Activated naive CD4-positive, alpha-beta T cell treated with anti-CD3 and anti-CD28 coated beads, Interleukin-2, amount 10 ng/mL, durations not matched to agents 7 days and 5 days (primary cell): ENCODE data around the gene PREP.
"Not testable (repeated sequence)": the region's sequence is repeated elsewhere in the genome, so short reads cannot be mapped to it uniquely, and the experiment has no call there.

Experiments
- CTCF ChIA-PET: fragments of 350-600 bp; sonication (Branson Sonifier 250); formaldehyde crosslinking; loops from one replicate; lab custom pipeline; 2021; ENCODE audit warnings: antibody characterized with exemption; lab: Charles Lee
- DNase-seq: peaks from one replicate; pipeline ENCODE4 v3.0.0-alpha.2; 2020
- H3K27ac Mint-ChIP-seq: one replicate; pipeline ENCODE4 v1.8.0; 2021; ENCODE audit warnings: mild to moderate bottlenecking, moderate library complexity, mixed read lengths
- H3K27me3 Mint-ChIP-seq: one replicate; pipeline ENCODE4 v1.8.0; 2021; ENCODE audit warnings: mild to moderate bottlenecking, mixed read lengths
- H3K36me3 Mint-ChIP-seq: one replicate; pipeline ENCODE4 v1.8.0; 2021; ENCODE audit warnings: mixed read lengths
- H3K4me1 Mint-ChIP-seq: one replicate; pipeline ENCODE4 v1.8.0; 2021; ENCODE audit warnings: mixed read lengths
- H3K4me3 Mint-ChIP-seq: one replicate; pipeline ENCODE4 v1.8.0; 2021; ENCODE audit warnings: mild to moderate bottlenecking, moderate library complexity, mixed read lengths
- H3K9me3 Mint-ChIP-seq: one replicate; pipeline ENCODE4 v1.8.0; 2021; ENCODE audit warnings: mixed read lengths

The PREP gene

DNA sequence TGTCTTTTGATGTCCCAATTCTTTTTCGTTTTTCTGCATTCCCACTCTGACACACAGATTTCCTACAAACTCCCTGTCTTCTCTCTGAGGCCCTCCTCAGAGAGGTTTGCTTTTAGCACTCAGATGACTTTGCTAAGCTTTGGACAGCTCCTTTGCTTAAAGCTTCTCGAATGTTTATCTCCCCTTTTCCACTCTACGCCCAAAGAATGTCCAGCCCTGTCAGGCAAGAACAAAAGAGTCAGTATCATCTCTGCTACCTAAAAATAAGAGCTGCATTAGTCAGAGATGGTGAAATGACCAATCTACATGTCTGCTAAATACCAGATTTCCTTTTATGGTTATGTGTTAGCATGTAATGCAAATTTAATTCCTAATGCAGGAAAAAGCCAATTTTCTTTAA lies 56.8 kb downstream of the PREP start:
- no peak overlapping the region for H3K27ac Mint-ChIP-seq
- no peaks in the 10 kb centered on the region for H3K4me1 Mint-ChIP-seq
- peaks cover 47% of the 10 kb centered on the region for H3K36me3 Mint-ChIP-seq
- no peak overlapping the region for H3K4me3 Mint-ChIP-seq
- no peaks in the 10 kb centered on the region for H3K9me3 Mint-ChIP-seq
- CTCF ChIA-PET, result no interaction called here
- H3K27me3 Mint-ChIP-seq, result no peaks in the 10 kb centered on the region
- no peak for DNase-seq

- Mint-ChIP-seq H3K9me3 (no peaks in the 10 kb centered on the region), H3K4me1 (no peaks in the 10 kb centered on the region), H3K4me3 (no peak overlapping the region), H3K27ac (no peak overlapping the region), H3K36me3 (peaks cover 44% of the 10 kb centered on the region), H3K27me3 (no peaks in the 10 kb centered on the region)
- DNase-seq, result no peak
- CTCF ChIA-PET, result no interaction called here
Measured at GRCh38 chr6:105345506-105345905, 57.4 kb downstream of the PREP start.

DNA sequence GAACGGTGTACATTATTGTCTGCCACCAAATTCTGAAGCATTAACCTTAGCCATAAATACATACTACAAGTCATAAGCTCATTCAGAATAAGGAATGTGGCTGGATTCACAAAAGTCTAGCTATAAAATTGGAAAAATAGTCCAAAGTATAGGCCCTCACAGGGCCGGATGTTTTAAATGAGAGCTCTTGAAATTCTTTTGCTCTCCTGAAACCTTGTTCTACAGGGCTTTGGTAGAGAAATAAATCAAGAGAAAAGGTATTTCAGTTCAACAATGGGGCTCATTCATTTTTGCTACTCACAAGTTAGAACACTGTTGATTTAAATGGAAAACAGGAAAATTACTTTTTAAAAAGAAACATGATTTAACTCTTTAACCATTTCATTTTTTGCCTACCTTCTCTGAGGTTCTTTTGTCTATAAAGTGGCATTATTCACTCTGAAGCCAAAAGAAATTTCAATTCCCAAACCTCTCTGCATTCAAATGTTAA lies 58.0 kb downstream of the PREP start:
- DNase-seq, result no peak
- CTCF ChIA-PET, result no interaction called here
- no peak overlapping the region for H3K4me3 Mint-ChIP-seq
- no peak overlapping the region for H3K27ac Mint-ChIP-seq
- no peaks in the 10 kb centered on the region for H3K9me3 Mint-ChIP-seq
- H3K36me3 Mint-ChIP-seq, result peaks cover 43% of the 10 kb centered on the region
- no peaks in the 10 kb centered on the region for H3K27me3 Mint-ChIP-seq
- no peaks in the 10 kb centered on the region for H3K4me1 Mint-ChIP-seq

GRCh38 chr6:105338350-105338983 lies 64.4 kb downstream of the PREP start:
- H3K4me3 Mint-ChIP-seq, H3K27me3 Mint-ChIP-seq, DNase-seq, H3K9me3 Mint-ChIP-seq, H3K4me1 Mint-ChIP-seq, H3K27ac Mint-ChIP-seq: not testable (repeated sequence)
- CTCF ChIA-PET, result interaction anchor here (1.2 kb wide), 1 partner anchor 10 kb away, joined by 3 read pairs; no protein-coding TSS in a partner anchor
- H3K36me3 Mint-ChIP-seq, result peaks cover 38% of the 10 kb centered on the region

- Mint-ChIP-seq H3K9me3 (no peaks in the 10 kb centered on the region), H3K4me1 (no peaks in the 10 kb centered on the region), H3K27me3 (no peaks in the 10 kb centered on the region), H3K27ac (no peak overlapping the region), H3K4me3 (no peak overlapping the region), H3K36me3 (peaks cover 28% of the 10 kb centered on the region)
- no peak for DNase-seq
- CTCF ChIA-PET, result interaction anchor here (1.2 kb wide), 1 partner anchor 9 kb away, joined by 3 read pairs; no protein-coding TSS in a partner anchor
Measured at GRCh38 chr6:105336986-105337385, 65.9 kb downstream of the PREP start.

GRCh38 chr6:105332576-105332975 lies 70.3 kb downstream of the PREP start:
- H3K4me1 Mint-ChIP-seq, result no peaks in the 10 kb centered on the region
- H3K9me3 Mint-ChIP-seq, result no peaks in the 10 kb centered on the region
- H3K27ac Mint-ChIP-seq, result no peak overlapping the region
- no peaks in the 10 kb centered on the region for H3K27me3 Mint-ChIP-seq
- CTCF ChIA-PET, result no interaction called here
- no peak overlapping the region for H3K4me3 Mint-ChIP-seq
- no peak for DNase-seq
- peaks cover 25% of the 10 kb centered on the region for H3K36me3 Mint-ChIP-seq

DNA sequence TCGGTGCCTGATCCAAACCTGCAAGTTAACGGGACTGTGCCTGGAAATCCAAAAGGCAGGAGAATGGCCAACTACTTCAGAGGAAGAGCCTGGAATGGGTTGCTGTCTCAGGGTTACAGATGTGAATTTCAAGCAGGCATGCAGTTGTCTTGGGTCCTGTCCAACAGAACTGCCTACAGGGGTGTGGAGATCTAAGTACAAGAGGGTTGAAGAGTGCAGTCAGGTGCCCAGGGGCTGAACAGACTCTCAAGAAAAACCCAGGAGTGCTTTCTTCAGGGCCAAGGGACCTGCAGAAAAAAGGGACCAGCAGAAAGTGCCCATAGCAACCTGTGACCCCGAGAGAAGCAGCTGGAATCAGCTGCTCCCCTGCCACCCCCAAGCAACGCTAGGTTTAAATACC lies 71.0 kb downstream of the PREP start:
- no peak for DNase-seq
- H3K36me3 Mint-ChIP-seq, result peaks cover 22% of the 10 kb centered on the region
- H3K4me1 Mint-ChIP-seq, result no peaks in the 10 kb centered on the region
- H3K27ac Mint-ChIP-seq, result no peak overlapping the region
- no peaks in the 10 kb centered on the region for H3K27me3 Mint-ChIP-seq
- CTCF ChIA-PET, result no interaction called here
- no peaks in the 10 kb centered on the region for H3K9me3 Mint-ChIP-seq
- no peak overlapping the region for H3K4me3 Mint-ChIP-seq

DNA sequence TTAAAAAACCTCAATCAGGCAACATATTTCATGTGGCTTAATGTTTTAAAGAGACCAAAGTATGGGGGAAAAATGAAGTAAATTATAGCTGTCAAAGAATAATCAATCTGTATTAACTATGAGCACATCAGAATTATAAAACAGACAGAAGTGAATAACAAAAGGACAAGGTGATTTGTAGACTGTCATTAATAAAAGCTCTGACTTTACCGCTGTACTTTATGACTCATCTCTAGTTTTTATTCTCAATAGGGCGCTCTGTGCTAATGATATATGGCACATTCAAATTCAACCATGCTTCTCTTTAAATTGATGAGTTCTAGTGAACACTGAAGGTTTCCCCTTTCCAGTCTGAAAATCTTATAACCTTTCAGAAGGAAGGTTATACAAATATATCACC lies 72.0 kb downstream of the PREP start:
- peaks cover 26% of the 10 kb centered on the region for H3K36me3 Mint-ChIP-seq
- H3K27me3 Mint-ChIP-seq, result no peaks in the 10 kb centered on the region
- no peak overlapping the region for H3K27ac Mint-ChIP-seq
- no peak for DNase-seq
- no peaks in the 10 kb centered on the region for H3K9me3 Mint-ChIP-seq
- H3K4me1 Mint-ChIP-seq, result no peaks in the 10 kb centered on the region
- H3K4me3 Mint-ChIP-seq, result no peak overlapping the region
- CTCF ChIA-PET, result no interaction called here

DNA sequence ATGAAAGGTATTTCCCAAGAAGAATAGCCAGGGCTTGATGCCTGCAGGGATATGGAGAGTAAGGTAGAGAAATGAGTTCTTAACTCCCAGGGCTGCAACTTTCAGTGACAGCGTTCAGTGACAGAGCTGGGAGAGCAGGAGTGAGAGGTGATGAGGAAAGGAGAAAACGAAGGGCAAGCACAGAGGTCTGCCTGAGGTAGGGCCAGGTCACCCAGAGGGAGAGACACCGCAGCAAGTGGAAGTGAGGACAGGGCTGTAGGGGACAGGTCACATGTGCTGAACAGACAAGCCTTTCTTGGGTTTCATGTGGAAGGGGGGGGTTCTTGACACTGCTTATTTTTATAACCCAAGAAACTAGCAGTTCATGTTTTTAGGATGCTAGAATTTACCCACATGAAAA lies 72.5 kb downstream of the PREP start:
- H3K27ac Mint-ChIP-seq, result no peak overlapping the region
- no peak for DNase-seq
- no peak overlapping the region for H3K4me3 Mint-ChIP-seq
- H3K27me3 Mint-ChIP-seq, result no peaks in the 10 kb centered on the region
- H3K9me3 Mint-ChIP-seq, result no peaks in the 10 kb centered on the region
- CTCF ChIA-PET, result no interaction called here
- H3K36me3 Mint-ChIP-seq, result peaks cover 29% of the 10 kb centered on the region
- H3K4me1 Mint-ChIP-seq, result no peaks in the 10 kb centered on the region

DNA sequence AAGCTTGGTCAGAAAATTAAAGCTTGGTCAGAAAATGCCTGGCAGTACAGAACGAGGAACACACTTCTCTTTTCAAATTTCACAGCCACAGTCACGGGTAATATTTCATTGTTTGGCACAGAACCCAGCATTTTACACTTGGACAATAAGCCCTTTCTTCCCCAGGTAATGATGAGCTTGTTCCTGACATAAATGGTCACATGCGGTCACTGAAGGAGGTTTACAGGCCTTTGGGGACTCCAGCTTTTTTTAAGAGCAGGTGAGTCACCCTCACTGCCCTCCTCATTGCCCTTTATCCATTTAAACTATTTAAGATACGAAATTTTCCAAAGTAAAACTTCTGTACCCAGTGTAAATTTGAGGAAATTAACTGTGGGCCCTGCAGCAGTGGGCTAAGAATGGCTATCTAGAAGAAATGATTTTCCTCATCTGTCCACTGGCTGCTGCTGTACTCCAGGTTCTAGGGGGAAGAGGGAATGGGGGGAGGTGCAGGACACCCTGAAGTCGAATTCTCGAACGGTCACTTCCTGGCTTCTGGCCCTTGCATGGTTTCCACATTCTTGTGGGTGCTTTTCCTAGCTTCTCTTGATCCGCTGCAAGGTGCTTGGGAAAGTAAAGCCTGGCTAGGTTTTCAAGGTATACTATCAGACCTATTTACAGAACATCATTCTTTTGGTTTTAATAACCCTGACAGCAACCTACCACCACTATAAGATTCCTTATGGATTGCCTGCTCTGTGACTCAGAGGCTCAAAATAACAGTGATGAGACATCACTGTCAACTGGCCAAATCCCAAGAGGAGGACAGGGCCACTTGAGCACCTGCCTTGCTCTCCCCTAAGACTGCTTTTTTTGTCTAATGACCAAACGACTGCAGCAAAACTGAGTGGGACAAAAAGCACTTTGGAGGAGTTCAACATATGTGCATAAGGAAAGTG lies 75.8 kb downstream of the PREP start:
- Mint-ChIP-seq H3K27ac (no peak overlapping the region), H3K4me1 (no peaks in the 10 kb centered on the region), H3K9me3 (no peaks in the 10 kb centered on the region), H3K4me3 (no peak overlapping the region), H3K27me3 (no peaks in the 10 kb centered on the region), H3K36me3 (peaks cover 35% of the 10 kb centered on the region)
- no peak for DNase-seq
- CTCF ChIA-PET, result interaction anchor here (0.6 to 1.5 kb wide), 5 partner anchors 9 to 90 kb away, joined by 3 to 4 read pairs (median 3); no protein-coding TSS in a partner anchor

- peaks cover 32% of the 10 kb centered on the region for H3K36me3 Mint-ChIP-seq
- CTCF ChIA-PET, result interaction anchor here (0.7 to 1.5 kb wide), 4 partner anchors 8 to 71 kb away, joined by 3 to 4 read pairs (median 4); no protein-coding TSS in a partner anchor
Measured at GRCh38 chr6:105326216-105326615, 76.7 kb downstream of the PREP start.

GRCh38 chr6:105324386-105324950 lies 78.4 kb downstream of the PREP start:
- H3K36me3 Mint-ChIP-seq, result peaks cover 29% of the 10 kb centered on the region
- H3K27me3 Mint-ChIP-seq, result no peaks in the 10 kb centered on the region
- H3K27ac Mint-ChIP-seq, result no peak overlapping the region
- H3K4me3 Mint-ChIP-seq, result no peak overlapping the region
- no peaks in the 10 kb centered on the region for H3K9me3 Mint-ChIP-seq
- CTCF ChIA-PET, result no interaction called here
- no peak for DNase-seq
- no peaks in the 10 kb centered on the region for H3K4me1 Mint-ChIP-seq

More at GRCh38 chr6:105326216-105326615, 76.7 kb downstream of the PREP start:
- H3K4me1 Mint-ChIP-seq, result no peaks in the 10 kb centered on the region
- no peak overlapping the region for H3K4me3 Mint-ChIP-seq
- H3K27ac Mint-ChIP-seq, result no peak overlapping the region
- no peaks in the 10 kb centered on the region for H3K9me3 Mint-ChIP-seq
- no peaks in the 10 kb centered on the region for H3K27me3 Mint-ChIP-seq
- DNase-seq, result no peak

DNA sequence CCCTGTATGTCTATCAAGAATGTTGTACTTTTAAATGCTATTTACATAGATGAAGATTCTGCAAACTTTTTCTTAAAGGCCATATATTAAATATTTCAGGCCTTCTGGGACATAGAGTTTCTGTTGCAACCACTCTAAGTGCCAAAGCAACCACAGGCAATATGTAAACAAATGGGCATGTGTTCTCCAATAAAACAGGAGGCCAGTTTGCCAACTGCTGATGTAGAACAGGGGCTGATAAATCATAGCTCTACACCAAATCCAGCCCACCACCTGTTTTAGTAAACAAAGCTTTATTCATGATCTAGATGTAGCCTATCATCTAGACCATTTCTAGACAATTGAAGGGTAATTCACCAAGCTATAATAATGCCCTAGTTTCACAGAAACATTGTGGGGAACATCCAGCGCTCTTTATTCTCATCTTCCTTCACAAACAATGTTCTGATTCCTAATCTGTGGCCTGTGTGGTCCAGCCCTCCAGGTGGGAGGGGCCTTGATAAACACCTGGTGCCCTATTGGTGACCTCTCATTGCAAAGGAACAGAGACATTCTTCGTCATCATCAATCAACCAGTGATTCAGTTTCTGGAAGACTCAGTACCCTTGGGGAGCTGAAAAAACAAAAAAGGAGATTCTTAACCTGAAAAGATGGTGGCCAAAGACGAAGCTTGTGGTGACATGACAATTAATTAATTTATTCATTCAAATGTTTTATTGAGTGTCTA lies 80.2 kb downstream of the PREP start:
- Mint-ChIP-seq H3K4me3 (no peak overlapping the region), H3K27ac (no peak overlapping the region), H3K4me1 (no peaks in the 10 kb centered on the region), H3K36me3 (peaks cover 29% of the 10 kb centered on the region), H3K27me3 (no peaks in the 10 kb centered on the region), H3K9me3 (no peaks in the 10 kb centered on the region)
- no peak for DNase-seq
- CTCF ChIA-PET, result no interaction called here

DNA sequence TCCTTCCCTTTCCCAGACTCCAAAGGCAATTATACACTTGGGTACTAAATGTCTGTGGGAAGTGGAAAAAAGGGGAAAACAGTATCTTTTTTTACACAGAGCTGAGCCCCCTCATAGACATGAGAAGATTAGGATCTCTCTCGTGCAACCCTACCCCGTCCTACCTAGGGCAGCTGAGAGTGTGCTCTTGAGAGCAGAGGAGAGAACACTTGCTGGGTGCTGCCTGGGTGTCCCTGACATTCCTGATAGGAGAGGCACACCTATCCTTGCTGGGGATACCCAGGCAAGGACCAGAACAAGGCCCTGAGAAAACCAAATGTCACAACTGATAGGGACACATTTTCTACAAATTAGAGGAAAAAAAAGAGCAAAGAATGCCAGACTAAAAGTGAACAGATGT lies 81.2 kb downstream of the PREP start:
- CTCF ChIA-PET, result no interaction called here
- Mint-ChIP-seq H3K9me3 (no peaks in the 10 kb centered on the region), H3K27ac (no peak overlapping the region), H3K36me3 (peaks cover 28% of the 10 kb centered on the region), H3K4me3 (no peak overlapping the region), H3K27me3 (no peaks in the 10 kb centered on the region), H3K4me1 (no peaks in the 10 kb centered on the region)
- DNase-seq, result no peak
